NCI-H1694 treated with DMSO at 0.1 percent for 48 hours (cell line): ENCODE data around the gene SLC6A11.

Experiments
- DNase-seq: peaks from one replicate; lab custom pipeline; 2025; lab: John Stamatoyannopoulos, UW

SLC6A11 gene

DNA sequence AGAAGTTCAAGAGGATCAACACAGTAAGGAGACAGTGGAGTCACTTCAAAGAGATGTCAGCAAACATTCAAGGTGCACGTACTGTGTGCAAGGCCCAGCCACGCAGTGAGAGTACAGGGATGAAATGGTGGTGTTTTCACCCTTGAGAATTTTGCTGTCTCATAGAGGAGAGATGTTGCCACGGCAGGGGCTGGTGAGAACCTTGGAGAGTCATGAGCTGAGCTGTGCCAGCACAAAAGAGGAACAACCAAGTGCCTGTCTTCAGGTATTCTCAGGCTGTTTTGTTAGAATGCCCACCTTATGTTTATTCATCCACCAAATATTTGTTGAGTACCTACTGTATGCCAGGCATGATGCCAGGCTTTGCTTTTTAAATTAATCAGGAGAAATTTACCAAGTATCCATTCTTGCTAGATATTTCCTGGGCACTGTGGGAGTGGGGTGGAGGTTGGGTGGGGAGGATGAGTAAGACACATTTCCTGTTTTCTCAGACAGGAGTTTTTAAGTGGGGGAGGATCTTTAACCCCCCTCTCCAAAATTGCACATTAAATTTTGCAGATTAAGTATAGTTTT, 72.6 kb downstream of the SLC6A11 start:
- DNase-seq, result no peak

- no peak for DNase-seq
These were observed 73.4 kb downstream of the SLC6A11 start for GRCh38 chr3:10889206-10889960.

DNA sequence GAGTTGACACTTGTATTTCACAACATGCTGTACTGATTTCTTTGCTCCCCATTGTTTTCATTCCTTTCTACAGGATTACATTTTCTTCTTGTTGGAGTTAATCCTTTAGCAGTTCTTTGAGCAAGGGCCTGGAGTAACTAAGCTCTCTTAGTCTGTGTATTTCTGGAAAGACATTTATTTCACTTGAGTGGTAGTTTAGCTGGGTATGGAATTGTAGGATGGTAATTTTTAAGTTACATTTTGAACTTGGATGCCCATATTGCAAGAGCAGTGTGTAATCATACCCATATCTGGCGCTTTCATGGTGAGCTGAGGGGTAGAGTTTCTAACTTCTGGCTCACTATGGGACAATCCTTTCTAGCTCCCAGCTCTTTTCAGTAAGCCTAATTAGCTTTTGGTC, 74.6 kb downstream of the SLC6A11 start:
- no peak for DNase-seq

DNA sequence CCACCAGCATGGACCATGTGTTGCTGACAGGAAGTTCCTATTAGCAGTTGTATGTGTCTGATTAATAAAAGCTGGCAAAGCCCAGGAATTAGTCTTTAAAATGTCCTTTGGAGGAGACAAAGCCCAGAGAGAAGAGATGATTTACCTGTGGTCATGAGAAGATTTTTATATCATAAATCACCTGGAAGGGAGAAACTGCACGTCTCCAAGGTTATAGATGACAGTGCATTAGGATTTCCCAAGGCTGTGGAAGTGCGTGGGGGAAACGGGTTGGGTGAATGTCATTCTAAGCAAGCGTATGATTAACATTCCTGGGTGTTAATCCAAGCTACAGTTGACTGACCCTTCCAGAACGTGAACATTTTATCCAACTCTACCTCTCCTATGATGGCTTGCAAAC, 76.6 kb downstream of the SLC6A11 start:
- no peak for DNase-seq

DNA sequence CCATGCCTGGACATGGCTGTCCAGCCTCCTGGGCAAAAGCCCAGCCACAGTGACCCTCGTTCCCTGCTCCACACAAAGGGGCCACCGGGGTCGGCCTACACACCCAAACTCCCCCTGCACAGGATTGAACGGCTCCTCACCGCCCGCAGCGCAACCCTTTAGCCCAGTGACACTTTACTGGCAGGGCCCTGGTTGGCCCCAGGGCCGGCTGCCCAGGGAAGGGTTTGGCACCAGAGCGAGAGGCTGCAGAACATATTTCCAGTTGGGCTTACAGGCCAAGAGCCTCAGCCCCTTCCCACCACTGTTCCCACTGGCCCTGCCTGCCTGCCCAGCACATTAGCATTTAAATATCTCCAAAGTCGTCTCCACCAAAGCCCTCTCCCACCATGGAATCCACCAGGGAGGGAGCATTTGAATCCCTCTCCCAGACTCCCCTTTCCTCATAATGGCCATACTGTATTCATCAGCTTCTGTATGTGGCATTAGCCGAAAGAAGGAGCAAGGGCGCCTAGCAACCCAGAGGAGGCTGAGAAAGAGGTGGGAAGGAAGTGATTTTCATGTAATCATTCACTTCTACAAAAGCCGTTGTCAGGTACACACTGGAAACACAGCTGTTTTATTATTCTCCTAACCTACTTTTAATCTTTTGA, 85.4 kb downstream of the SLC6A11 start:
- DNase-seq, result no peak

- no peak for DNase-seq
These were observed 91.2 kb downstream of the SLC6A11 start for GRCh38 chr3:10907262-10907661.

GRCh38 chr3:10910367-10910766, 94.3 kb downstream of the SLC6A11 start:
- DNase-seq, result no peak

DNA sequence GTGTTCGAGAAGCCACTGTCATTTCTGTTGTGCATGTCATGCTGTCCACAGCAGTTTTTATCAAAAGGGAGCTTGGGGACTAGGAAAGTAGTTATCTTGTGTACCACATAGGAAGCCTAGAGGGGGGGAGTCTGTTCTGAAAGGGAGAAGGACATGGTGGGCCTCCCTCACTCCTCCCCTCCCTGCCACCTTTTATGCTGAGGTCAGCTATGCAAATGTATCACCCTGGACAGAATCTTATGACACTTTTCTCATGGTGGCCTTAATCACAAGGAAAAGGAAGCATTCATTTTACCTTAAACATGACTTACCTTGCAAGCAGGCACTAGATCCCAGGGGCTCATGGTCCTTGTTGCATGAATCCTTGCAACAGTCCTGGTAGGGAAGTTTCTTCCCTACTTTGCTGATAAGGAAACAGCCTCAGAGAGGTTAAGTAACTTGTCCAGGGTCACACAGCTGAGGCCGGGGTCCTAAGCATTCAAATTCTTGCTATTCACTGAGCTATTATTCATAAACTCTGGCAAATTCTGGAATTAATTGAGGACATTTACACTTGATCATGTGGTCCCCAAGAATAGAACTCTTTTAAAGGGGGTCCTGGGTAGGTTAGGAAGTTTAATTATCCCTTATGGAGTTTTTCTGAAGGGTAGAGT, 95.4 kb downstream of the SLC6A11 start:
- DNase-seq, result no peak

GRCh38 chr3:10912786-10913185, 96.8 kb downstream of the SLC6A11 start:
- no peak for DNase-seq

GRCh38 chr3:10915376-10915775, 99.3 kb downstream of the SLC6A11 start:
- DNase-seq, result no peak

- no peak for DNase-seq
These were observed 101.1 kb downstream of the SLC6A11 start for GRCh38 chr3:10917176-10917575.

- no peak for DNase-seq
These were observed 102.0 kb downstream of the SLC6A11 start for GRCh38 chr3:10918011-10918410.

DNA sequence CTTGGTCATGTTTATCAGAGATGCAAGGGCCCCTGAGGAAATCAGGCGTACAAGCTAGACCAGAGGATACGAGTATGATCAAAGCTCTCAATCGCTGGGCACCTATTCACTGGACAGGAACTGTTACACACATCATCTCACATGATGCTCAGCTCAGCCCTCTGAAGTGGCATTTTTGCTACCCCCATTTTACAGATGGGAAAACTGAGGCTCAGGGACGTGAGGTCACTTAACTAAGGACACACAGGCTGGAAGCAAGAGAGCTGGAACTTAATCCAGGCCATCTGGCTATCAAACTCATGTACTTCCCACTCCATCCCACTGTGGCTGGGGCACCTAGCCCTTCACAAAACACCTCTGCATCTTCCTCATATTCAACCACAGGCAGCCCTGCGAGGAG, 103.6 kb downstream of the SLC6A11 start:
- no peak for DNase-seq

- DNase-seq, result no peak
These were observed 109.6 kb downstream of the SLC6A11 start for GRCh38 chr3:10925436-10926255.

DNA sequence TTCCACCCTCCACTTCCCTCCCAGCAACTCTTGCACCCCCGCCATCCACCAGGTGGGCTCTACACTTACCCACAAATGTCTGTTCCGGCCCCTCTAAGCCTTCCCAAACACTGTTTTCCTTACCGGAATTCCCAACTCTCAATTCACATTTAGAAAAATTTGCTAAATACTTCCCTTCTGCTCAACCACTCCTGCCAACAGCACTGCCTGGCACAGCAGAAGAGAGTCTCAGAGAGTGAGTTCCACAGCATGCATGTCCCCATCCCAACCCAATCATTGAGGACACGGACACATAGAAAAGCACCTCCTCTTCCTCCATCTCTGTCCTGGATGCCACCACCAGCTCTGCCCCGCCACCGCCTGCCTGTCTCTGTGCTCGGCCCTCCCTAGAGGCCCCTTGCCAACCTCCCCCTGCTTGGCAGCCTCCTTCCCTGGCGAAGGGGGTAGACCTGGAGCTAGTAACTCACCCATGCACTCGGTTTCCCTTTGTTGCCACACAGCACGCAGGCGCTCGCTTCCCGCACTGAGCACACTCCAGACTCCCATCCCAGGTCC, 110.3 kb downstream of the SLC6A11 start:
- DNase-seq, result no peak

DNA sequence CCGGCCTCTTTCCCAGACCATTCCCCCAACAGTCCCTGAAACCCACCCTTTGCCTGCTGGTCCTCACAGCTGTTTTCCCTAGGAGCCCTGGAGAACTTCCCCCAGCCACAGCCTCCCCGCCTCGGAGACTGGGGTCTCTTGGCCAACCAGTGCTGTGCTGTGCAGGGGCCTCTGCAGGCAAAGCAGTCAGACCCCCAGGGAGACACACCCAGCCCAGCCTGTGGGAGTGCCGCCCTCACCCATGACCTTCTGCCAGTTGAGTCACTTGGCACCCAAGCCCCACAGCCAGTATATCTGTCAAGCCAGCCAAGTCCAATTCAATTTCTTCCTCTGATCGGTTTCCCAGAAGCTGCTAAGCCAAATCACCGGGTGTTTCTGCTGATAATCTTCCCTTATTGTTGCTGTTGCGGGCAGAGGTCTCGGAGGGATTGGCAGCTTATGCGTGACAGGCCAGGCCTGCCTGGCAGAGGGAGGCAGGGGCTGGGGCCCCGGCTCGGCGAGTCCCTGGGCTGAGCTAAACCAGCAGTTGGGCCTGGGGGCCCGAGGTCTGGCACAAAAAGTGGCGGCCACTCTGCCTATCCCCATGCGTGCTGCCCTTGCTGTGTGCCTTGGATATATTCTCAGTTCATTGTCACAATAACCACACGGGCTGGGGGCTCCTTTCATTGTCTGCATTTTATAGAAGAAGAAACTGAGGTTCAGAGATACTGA, 110.9 kb downstream of the SLC6A11 start:
- no peak for DNase-seq

GRCh38 chr3:10927551-10927950, 111.5 kb downstream of the SLC6A11 start:
- no peak for DNase-seq

- DNase-seq, result no peak
These were observed 112.5 kb downstream of the SLC6A11 start for GRCh38 chr3:10928407-10928960.

- DNase-seq, result no peak
These were observed 113.0 kb downstream of the SLC6A11 start for GRCh38 chr3:10928961-10929471.

DNA sequence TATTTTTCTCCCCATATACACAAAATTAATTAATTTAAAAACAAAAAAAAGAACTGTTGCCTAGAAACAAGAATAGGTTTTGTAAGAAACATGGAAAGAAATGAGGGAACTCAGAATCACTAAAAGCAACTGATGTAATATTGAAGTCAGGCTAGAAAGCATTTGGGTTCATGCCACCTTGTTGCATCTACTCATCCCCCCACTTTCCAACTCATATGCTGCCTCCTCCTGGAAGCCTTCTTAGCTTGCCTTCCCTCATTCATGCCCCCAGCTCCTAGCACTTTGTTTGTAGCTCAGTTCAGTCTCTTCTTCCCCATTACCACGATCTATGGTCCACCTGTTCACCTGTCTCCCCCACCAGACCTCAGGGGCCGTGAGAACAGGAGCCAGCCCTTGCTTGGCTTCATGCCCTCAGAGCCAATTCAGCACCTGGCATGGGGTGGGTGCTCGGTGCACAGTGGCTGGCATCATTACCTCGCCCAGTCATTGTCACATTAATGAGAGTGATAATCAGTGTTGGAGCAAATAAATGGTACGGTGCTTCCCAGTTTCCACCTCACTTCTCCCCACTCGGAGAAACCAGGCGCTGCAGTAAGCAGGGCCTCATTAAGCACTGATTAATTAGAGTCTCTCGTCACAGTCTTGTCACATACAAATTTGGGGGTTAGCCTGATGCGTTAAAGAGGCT, 114.1 kb downstream of the SLC6A11 start:
- DNase-seq, result no peak
